GM18909 (cell line): ENCODE results near the gene PCDHGA8.
"Not testable (repeated sequence)": the region's sequence is repeated elsewhere in the genome, so short reads cannot be mapped to it uniquely, and the experiment has no call there.

ENCODE experiments used
- ATAC-seq: cut with Tn5 transposase; IDR thresholded peaks from one replicate; pipeline ENCODE4 v1.9.1; 2021; ENCODE audit warnings: mild to moderate bottlenecking; ENCODE audit not compliant: unreplicated experiment, poor library complexity

Gene PCDHGA8

GRCh38 chr5:141398608-141399007 lies 6.2 kb downstream of the PCDHGA8 start:
- ATAC-seq, result no peak

DNA sequence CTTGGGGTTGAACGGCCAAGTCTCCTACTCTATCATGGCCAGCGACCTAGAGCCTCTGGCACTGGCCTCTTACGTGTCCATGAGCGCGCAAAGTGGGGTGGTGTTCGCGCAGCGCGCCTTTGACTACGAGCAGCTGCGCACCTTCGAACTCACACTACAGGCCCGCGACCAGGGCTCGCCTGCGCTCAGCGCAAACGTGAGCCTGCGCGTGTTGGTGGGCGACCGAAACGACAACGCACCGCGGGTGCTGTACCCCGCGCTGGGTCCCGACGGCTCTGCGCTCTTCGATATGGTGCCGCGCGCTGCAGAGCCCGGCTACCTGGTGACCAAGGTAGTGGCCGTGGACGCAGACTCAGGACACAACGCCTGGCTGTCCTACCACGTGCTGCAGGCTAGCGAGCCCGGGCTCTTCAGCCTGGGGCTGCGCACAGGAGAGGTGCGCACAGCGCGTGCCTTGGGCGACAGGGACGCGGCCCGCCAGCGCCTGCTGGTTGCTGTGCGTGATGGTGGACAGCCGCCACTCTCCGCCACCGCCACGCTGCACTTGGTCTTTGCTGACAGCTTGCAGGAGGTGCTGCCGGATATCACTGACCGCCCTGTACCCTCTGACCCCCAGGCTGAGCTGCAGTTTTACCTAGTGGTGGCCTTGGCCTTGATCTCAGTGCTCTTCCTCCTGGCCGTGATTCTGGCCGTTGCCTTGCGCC lies 7.3 kb downstream of the PCDHGA8 start:
- no peak for ATAC-seq

DNA sequence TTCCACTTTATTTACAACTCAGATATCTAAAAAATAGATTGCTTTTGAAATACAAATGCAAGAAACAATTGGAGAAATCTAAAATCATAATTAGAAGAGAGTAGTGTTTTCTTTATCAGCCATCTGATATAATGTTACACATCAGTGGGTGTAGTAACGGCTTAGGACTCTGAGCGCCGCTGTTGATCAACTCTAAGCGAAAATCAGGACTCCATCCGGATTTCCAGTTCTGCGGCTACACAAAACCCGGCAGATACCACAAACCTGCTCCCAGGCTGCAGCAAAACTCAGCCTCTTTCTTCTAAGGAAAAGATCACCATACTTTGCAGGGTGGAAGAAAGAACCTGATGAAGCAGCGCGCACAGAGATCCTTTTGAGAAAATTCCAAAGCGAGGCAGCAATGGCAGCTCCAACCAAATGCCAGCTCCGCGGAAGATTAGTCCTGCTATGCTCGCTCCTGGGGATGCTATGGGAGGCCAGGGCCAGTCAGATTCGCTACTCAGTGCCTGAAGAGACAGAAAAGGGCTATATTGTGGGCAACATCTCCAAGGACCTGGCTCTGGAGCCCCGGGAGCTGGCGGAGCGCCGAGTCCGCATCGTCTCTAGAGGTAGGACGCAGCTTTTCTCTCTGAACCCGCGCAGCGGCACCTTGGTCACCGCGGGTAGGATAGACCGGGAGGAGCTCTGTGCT lies 10.3 kb downstream of the PCDHGA8 start, which contains the start of gene PCDHGA9:
Gene PCDHGA9, plus strand, starts transcription at position 226 of the 691 bp plus-strand sequence. Its CDS starts 175 bp downstream, at position 401.
- no peak for ATAC-seq

DNA sequence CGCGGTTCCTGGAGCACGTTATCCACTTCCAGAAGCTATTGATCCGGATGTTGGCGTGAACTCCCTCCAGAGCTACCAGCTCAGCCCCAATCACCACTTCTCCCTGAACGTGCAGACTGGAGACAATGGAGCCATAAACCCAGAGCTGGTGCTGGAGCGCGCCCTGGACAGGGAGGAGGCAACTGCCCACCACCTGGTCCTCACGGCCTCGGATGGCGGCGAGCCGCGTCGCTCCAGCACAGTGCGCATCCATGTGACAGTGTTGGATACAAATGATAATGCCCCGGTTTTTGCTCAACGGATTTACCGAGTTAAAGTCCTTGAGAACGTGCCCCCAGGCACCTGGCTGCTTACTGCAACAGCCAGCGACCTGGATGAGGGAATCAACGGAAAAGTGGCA lies 11.0 kb downstream of the PCDHGA8 start:
- no peak for ATAC-seq

GRCh38 chr5:141407790-141408505 lies 15.5 kb downstream of the PCDHGA8 start, which contains the start of gene PCDHGB6:
Gene PCDHGB6, plus strand, starts transcription at chr5:141408021. Its CDS starts 182 bp downstream, at chr5:141408203.
- peak; percentile 70 for ATAC-seq

DNA sequence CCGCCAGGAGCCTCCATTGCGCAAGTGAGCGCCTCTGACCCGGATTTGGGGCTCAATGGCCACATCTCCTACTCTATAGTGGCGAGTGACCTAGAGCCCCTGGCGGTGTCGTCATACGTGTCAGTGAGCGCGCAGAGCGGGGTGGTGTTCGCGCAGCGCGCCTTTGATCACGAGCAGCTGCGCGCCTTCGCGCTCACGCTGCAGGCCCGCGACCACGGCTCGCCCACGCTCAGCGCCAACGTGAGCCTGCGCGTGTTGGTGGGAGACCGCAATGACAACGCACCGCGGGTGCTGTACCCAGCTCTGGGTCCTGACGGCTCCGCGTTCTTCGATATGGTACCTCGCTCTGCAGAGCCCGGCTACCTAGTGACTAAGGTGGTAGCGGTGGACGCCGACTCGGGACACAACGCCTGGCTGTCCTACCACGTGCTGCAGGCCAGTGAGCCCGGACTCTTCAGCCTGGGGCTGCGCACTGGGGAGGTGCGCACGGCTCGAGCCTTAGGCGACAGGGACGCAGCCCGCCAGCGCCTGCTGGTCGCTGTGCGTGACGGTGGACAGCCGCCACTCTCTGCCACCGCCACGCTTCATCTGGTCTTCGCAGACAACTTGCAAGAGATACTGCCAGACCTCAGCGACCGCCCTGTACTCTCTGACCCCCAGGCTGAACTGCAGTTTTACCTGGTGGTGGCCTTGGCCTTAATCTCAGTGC lies 17.3 kb downstream of the PCDHGA8 start:
- ATAC-seq, result no peak

GRCh38 chr5:141411575-141411974 lies 19.1 kb downstream of the PCDHGA8 start:
- no peak for ATAC-seq

GRCh38 chr5:141412854-141413539 lies 20.6 kb downstream of the PCDHGA8 start, which contains the start of gene PCDHGA10:
Gene PCDHGA10, plus strand, starts transcription at chr5:141412987. Its CDS starts 189 bp downstream, at chr5:141413176.
- ATAC-seq, result peak; percentile 79

DNA sequence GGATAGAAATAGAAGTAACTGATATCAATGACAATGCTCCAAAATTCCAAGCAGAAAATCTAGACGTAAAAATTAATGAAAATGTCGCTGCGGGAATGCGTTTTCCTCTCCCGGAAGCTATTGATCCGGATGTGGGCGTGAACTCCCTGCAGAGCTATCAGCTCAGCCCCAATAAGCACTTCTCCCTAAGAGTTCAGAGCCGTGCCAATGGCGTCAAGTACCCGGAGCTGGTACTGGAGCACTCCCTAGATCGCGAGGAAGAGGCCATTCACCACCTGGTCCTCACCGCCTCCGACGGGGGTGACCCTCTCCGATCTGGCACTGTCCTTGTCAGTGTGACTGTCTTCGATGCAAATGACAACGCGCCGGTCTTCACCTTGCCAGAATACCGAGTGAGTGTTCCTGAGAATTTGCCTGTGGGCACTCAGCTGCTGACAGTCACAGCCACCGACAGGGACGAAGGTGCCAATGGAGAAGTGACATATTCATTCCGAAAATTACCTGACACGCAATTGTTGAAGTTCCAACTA lies 21.2 kb downstream of the PCDHGA8 start:
- ATAC-seq, result no peak

DNA sequence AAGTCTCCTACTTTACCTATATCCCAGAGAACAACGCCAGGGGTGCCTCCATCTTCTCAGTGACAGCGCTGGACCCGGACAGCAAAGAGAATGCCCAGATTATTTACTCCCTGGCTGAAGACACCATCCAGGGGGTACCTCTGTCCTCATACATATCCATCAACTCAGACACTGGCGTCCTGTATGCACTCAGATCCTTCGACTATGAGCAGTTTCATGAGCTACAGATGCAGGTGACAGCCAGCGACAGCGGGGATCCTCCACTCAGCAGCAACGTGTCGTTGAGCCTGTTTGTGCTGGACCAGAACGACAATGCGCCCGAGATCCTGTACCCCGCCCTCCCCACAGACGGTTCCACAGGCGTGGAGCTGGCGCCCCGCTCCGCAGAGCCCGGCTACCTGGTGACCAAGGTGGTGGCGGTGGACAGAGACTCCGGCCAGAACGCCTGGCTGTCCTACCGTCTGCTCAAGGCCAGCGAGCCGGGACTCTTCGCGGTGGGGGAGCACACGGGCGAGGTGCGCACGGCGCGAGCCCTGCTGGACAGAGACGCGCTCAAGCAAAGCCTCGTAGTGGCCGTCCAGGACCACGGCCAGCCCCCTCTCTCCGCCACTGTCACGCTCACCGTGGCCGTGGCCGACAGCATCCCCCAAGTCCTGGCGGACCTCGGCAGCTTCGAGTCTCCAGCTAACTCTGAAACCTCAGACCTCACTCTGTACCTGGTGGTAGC lies 22.3 kb downstream of the PCDHGA8 start:
- ATAC-seq, result not testable (repeated sequence)

DNA sequence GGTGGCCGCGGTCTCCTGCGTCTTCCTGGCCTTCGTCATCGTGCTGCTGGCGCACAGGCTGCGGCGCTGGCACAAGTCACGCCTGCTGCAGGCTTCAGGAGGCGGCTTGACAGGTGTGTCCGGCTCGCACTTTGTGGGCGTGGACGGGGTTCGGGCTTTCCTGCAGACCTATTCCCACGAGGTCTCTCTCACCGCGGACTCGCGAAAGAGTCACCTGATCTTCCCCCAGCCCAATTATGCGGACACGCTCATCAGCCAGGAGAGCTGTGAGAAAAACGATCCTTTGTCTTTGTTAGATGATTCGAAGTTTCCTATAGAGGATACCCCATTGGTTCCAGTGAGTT lies 22.8 kb downstream of the PCDHGA8 start:
- not testable (repeated sequence) for ATAC-seq

DNA sequence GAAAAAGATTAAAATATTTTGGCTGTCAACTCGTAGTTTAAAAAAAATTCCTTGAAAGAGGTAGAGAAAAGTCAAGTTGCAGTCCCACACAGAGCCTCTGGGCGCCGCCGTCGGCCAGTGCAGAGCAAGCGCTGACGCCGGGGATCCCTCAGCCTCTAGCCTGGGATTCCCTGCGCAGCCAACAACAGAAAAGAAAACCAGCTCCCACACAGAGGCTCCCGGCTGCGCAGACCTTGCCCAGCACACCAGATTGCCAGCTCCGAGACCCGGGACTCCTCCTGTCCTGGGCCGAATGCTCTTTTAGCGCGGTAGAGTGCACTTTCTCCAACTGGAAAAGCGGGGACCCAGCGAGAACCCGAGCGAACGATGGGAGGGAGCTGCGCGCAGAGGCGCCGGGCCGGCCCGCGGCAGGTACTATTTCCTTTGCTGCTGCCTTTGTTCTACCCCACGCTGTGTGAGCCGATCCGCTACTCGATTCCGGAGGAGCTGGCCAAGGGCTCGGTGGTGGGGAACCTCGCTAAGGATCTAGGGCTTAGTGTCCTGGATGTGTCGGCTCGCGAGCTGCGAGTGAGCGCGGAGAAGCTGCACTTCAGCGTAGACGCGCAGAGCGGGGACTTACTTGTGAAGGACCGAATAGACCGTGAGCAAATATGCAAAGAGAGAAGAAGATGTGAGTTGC lies 25.2 kb downstream of the PCDHGA8 start, which contains the start of gene PCDHGB7:
Gene PCDHGB7, plus strand, starts transcription at position 184 of the 679 bp plus-strand sequence. Its CDS starts 183 bp downstream, at position 367.
- ATAC-seq, result peak; percentile 85

DNA sequence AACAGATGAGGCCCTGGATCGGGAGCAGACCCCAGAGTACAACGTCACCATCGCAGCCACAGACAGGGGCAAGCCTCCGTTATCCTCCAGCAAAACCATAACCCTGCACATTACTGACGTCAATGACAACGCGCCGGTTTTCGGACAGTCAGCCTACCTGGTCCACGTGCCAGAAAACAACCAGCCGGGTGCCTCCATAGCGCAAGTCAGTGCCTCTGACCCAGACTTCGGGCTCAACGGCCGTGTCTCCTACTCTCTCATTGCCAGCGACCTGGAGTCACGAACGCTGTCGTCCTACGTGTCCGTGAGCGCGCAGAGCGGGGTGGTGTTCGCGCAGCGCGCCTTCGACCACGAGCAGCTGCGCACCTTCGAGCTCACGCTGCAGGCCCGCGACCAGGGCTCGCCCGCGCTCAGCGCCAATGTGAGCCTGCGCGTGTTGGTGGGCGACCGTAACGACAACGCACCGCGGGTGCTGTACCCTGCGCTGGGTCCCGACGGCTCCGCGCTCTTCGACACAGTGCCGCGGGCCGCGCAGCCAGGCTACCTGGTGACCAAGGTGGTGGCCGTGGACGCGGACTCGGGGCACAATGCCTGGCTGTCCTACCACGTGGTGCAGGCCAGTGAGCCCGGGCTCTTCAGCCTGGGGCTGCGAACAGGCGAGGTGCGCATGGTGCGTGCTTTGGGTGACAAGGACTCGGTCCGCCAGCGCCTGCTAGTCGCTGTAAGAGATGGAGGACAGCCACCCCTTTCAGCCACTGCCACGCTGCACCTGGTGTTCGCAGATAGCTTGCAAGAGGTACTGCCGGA lies 26.8 kb downstream of the PCDHGA8 start:
- no peak for ATAC-seq

- ATAC-seq, result peak; percentile 46
These were observed 28.5 kb downstream of the PCDHGA8 start, which contains the start of gene PCDHGA11 for GRCh38 chr5:141420855-141421488. Gene PCDHGA11, plus strand, starts transcription at chr5:141421051. Its CDS starts 177 bp downstream, at chr5:141421228.

DNA sequence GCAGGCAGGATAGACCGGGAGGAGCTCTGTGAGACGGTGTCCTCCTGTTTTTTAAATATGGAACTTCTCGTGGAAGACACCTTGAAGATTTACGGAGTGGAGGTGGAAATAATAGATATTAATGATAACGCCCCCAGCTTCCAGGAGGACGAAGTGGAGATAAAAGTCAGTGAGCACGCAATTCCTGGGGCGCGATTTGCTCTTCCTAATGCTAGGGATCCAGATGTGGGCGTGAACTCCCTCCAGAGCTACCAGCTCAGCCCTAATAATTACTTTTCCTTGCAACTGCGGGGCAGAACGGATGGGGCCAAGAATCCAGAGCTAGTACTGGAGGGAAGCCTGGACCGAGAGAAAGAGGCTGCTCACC lies 29.0 kb downstream of the PCDHGA8 start:
- ATAC-seq, result no peak

DNA sequence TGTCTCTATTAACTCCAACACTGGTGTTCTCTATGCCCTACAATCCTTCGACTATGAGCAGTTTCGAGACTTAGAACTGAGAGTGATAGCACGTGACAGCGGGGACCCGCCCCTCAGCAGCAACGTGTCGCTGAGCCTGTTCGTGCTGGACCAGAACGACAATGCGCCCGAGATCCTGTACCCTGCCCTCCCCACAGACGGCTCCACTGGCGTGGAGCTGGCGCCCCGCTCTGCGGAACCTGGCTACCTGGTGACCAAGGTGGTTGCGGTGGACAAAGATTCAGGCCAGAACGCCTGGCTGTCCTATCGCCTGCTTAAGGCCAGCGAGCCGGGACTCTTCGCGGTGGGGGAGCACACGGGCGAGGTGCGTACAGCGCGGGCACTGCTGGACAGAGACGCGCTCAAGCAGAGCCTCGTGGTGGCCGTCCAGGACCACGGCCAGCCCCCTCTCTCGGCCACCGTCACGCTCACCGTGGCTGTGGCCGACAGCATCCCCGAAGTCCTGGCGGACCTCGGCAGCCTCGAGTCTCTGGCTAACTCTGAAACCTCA lies 30.4 kb downstream of the PCDHGA8 start:
- ATAC-seq, result no peak
